Body of pancreas (tissue), 4 donors: ENCODE data around the gene C5AR1.

Experiments
- POLR2A ChIP-seq, 3 donors: fragments of 450-650 bp; IDR thresholded peaks; one replicate each; pipeline ENCODE4 v1.6.1; 2016; ENCODE audit warnings: antibody characterized with exemption in 3 of 3, mild to moderate bottlenecking in 2 of 3
- TF ChIP-seq, protein P1 (sequence below), 7 experiments: fragments of 450-650 bp in 4 of 7; fragments of 200-600 bp in 3 of 7; sonication (generic) in 3 of 7; IDR thresholded peaks; one replicate each; pipeline ENCODE4 v1.5.1; 2016 to 2019; ENCODE audit warnings: antibody characterized with exemption in 7 of 7

DNA sequence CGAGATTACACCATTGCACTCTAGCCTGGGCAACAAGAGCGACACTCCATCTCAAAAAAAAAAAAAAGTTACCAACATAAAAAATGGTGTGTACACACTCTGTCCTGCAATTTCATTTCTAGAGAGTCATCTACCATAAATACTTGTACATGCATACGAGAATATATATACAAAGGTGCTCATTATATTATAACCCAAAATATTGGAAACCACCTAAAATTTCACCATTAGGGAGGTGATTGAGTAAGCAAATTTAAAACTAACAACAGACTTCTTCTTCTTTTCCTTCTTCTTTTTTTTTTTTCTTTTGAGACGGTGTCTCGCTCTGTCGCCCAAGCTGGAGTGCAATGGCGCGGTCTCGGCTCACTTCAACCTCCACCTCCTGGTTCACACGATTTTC, 7.4 kb upstream of the C5AR1 start:
- TF ChIP-seq, protein P1, sequence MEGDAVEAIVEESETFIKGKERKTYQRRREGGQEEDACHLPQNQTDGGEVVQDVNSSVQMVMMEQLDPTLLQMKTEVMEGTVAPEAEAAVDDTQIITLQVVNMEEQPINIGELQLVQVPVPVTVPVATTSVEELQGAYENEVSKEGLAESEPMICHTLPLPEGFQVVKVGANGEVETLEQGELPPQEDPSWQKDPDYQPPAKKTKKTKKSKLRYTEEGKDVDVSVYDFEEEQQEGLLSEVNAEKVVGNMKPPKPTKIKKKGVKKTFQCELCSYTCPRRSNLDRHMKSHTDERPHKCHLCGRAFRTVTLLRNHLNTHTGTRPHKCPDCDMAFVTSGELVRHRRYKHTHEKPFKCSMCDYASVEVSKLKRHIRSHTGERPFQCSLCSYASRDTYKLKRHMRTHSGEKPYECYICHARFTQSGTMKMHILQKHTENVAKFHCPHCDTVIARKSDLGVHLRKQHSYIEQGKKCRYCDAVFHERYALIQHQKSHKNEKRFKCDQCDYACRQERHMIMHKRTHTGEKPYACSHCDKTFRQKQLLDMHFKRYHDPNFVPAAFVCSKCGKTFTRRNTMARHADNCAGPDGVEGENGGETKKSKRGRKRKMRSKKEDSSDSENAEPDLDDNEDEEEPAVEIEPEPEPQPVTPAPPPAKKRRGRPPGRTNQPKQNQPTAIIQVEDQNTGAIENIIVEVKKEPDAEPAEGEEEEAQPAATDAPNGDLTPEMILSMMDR (IDR thresholded peaks at IDR 0.05), result no peak
- no peak for TF ChIP-seq POLR2A (IDR thresholded peaks at IDR 0.05)
